Measurements from ENCODE around the gene AXIN1.

AXIN1 gene

DNA sequence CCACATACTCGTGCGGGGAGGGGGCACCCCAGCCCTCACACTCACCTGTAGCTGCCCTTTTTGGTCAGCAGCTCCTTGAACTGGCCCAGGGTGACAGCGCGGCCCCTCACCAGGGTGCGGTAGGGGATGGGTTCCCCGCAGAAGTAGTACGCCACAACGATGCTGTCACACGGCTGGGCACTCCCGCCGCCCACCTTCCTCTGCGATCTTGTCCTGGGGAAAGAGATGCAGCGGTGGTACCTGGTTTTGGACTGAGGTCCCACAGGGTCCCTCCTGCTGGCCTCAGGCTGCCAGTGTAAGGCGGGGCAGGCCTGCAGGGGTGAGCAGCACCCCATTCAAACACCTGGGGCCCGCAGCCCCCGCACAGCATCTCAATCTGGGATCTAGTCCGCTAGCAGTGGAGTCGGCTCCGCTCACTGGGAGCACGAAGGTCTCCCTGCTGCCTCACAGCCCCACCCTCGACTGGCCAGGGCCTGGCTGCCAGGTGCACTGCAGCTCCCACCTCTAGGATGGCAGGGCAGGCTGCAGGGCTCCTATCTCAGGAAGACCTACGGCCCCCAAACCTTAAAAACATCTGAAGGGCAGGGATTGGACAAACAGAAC lies 63.0 kb downstream of the AXIN1 start:
- H3K4me3 ChIP-seq (ENCODE audit: low read depth, low read length): no peak overlapping the region
- TF ChIP-seq, protein P1, sequence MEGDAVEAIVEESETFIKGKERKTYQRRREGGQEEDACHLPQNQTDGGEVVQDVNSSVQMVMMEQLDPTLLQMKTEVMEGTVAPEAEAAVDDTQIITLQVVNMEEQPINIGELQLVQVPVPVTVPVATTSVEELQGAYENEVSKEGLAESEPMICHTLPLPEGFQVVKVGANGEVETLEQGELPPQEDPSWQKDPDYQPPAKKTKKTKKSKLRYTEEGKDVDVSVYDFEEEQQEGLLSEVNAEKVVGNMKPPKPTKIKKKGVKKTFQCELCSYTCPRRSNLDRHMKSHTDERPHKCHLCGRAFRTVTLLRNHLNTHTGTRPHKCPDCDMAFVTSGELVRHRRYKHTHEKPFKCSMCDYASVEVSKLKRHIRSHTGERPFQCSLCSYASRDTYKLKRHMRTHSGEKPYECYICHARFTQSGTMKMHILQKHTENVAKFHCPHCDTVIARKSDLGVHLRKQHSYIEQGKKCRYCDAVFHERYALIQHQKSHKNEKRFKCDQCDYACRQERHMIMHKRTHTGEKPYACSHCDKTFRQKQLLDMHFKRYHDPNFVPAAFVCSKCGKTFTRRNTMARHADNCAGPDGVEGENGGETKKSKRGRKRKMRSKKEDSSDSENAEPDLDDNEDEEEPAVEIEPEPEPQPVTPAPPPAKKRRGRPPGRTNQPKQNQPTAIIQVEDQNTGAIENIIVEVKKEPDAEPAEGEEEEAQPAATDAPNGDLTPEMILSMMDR (IDR thresholded peaks at IDR 0.05; ENCODE audit: low read depth, low read length): no peak

DNA sequence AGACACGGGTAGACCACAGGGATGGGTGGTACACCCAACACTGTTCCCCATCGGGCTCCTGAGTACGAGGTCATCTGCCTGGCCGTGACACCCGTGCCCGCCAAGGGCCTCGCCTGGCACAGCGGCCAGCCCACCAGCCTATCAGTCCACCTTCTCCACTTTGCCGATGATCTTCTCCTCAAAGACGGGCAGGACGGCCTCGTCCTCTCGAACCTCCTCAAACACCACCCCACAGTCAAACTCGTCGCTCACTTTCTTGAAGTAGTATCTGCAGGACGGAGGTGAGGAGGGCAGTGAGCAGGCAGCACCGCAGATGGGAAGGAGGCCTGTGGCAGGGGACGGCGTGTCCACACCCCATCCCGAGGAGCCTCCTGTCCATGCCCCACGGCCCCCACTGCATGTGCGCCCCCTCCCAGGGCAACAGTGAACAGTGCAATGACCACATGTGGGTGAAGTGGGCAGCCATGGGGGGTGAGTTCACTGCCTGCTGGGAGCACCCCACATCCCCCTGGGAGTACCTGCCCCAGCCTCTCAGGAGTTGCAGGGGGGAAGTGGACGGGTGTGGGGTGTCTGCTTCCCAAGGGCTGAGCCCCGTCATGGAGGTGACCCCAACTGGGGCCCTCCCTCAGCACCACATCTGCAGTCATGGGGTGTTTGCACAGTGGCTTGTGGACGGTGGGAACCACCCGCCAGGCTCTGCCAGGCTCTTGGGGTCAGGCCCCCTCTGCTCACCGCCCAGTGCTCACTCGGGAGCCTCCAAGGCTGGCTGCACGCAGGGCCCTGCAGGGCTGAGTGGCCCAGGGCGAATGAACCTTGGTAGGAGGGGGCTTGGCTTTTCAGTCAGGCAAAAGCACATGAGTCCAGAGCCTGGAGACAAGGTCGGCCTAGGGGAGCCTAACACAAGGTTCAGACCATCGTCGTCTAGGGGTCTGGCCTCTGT lies 64.3 kb downstream of the AXIN1 start:
- H3K4me3 ChIP-seq (ENCODE audit: low read depth, low read length): no peak overlapping the region
- TF ChIP-seq, protein P1 (IDR thresholded peaks at IDR 0.05; ENCODE audit: low read depth, low read length): no peak

DNA sequence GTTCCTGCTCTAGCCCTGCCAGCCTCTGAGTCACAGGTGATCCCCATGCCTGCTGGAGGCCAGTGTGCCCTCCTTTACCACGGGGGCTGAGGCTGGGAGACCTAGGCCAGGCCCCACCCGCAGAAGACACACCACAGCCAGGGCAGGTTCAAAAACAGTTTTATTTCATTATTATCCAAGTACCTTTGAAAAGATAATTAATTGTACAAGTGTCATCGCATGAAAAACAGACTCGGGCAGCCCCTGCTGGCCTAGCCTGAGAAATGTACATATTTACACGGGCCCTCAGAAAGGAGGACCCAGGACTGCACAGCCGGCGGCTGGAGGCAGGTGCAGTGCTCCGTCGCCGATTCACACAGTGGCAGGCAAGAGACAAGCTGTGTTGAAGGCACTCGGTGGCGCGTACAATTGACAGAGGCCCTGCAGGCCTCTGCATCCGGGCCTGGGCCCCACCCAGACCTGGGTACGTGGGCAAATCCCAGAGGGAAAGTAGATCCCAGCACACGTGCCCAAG lies 65.2 kb downstream of the AXIN1 start:
- no peak overlapping the region for H3K4me3 ChIP-seq (ENCODE audit: low read depth, low read length)
- TF ChIP-seq, protein P1 (IDR thresholded peaks at IDR 0.05; ENCODE audit: low read depth, low read length): no peak

DNA sequence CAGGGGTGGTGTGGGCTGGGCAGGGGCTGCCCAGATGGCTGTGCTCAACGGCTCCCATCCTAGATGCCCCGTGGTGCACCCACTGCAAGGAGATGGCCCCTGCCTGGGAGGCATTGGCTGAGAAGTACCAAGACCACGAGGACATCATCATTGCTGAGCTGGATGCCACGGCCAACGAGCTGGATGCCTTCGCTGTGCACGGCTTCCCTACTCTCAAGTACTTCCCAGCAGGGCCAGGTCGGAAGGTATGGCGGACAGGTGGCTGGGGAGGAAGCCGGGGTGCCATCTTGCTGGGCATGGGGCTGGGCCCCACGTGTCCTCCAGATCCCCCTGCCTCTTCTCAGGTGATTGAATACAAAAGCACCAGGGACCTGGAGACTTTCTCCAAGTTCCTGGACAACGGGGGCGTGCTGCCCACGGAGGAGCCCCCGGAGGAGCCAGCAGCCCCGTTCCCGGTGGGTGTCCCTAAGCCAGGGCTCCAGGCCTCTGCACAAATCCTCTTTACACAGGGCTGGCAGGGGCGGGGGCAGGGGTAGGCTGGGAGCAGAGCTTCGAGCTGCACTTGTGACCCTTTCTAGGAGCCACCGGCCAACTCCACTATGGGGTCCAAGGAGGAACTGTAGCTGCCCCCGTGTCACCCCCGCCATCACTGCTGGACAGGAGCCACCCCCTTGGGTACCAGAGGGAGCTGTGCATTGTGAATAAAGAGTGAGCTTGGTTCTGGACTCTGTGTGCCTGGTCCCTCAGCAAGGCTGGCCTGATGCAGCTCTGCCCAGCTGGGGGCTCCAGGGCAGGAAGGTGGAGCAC lies 65.8 kb downstream of the AXIN1 start:
- TF ChIP-seq, protein P1 (IDR thresholded peaks at IDR 0.05; ENCODE audit: low read depth, low read length): no peak
- no peak overlapping the region for H3K4me3 ChIP-seq (ENCODE audit: low read depth, low read length)

DNA sequence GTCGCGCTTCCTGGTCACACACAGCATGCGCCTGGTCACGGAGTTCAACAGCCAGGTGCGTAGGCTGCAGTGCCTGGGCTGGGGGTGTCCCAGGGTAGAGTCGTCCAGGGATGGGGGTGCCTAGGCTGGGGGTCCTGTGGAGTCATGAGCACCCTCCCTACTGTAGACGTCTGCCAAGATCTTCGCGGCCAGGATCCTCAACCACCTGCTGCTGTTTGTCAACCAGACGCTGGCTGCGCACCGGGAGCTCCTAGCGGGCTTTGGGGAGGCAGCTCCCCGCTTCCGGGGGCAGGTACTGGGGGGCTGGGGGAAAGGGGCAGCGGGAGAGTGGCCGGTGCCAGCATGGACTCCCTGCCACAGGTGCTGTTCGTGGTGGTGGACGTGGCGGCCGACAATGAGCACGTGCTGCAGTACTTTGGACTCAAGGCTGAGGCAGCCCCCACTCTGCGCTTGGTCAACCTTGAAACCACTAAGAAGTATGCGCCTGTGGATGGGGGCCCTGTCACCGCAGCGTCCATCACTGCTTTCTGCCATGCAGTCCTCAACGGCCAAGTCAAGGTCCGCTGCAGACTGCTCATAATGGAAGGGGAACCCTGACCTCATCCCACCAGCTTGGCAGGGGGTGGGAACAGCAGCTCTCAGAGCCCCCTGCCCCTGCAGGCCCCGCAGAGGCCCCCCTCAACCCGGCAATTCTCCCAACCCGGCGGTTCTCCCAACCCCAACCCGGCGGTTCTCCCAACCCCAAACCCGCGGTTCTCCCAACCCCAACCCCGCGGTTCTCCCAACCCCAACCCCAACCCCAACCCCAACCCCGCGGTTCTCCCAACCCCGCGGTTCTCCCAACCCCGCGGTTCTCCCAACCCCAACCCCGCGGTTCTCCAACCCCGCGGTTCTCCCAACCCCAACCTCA lies 67.1 kb downstream of the AXIN1 start:
- TF ChIP-seq, protein P1 (IDR thresholded peaks at IDR 0.05; ENCODE audit: low read depth, low read length): no peak
- no peak overlapping the region for H3K4me3 ChIP-seq (ENCODE audit: low read depth, low read length)
